NCI-H146 treated with DMSO at 0.1 percent for 48 hours (cell line): ENCODE measurements around the gene MARS2.
"Not testable (repeated sequence)": the region's sequence is repeated elsewhere in the genome, so short reads cannot be mapped to it uniquely, and the experiment has no call there.

ENCODE experiments used
- DNase-seq: peaks from one replicate; lab custom pipeline; 2025; ENCODE audit not compliant: unreplicated experiment; lab: John Stamatoyannopoulos, UW

Gene MARS2

GRCh38 chr2:197705912-197706838 is 1.0 kb downstream of the MARS2 start:
- no peak for DNase-seq

GRCh38 chr2:197706839-197707207 is 1.7 kb downstream of the MARS2 start:
- no peak for DNase-seq

- DNase-seq: peak; percentile 11
These were observed 2.4 kb downstream of the MARS2 start for GRCh38 chr2:197707316-197708213.

GRCh38 chr2:197708331-197708730 is 3.2 kb downstream of the MARS2 start:
- no peak for DNase-seq

- DNase-seq: not testable (repeated sequence)
These were observed 4.0 kb downstream of the MARS2 start for GRCh38 chr2:197709140-197709539.

GRCh38 chr2:197710424-197711042 is 5.4 kb downstream of the MARS2 start:
- DNase-seq: no peak

- no peak for DNase-seq
These were observed 6.4 kb downstream of the MARS2 start for GRCh38 chr2:197711578-197711977.

GRCh38 chr2:197713271-197713670 is 8.1 kb downstream of the MARS2 start:
- no peak for DNase-seq

- no peak for DNase-seq
These were observed 12.7 kb downstream of the MARS2 start for GRCh38 chr2:197717863-197718262.

GRCh38 chr2:197727011-197727410 is 21.8 kb downstream of the MARS2 start:
- no peak for DNase-seq

GRCh38 chr2:197728555-197729544 is 23.7 kb downstream of the MARS2 start:
- not testable (repeated sequence) for DNase-seq

GRCh38 chr2:197740200-197740599 is 35.0 kb downstream of the MARS2 start:
- no peak for DNase-seq
